Gastroesophageal sphincter (tissue), 4 donors: ENCODE results near the gene CCDC81. TPM values are rescaled to one million over a fixed set of nuclear protein-coding genes. Genes with fewer than 3 reads are reported as not detected.
A peak's percentile ranks its signal among the peaks of the same experiment; 100 is the strongest.

Experiments
- ATAC-seq: fragments of 150-250 bp; one replicate; pipeline ENCODE4 v1.9.1; 2016; ENCODE audit warnings: mild to moderate bottlenecking, moderate library complexity
- H3K27ac ChIP-seq, 4 donors: fragments of 200-600 bp; sonication (generic) in 3 of 4; 1 replicate in 3 of 4; 2 replicates in 1 of 4; pipeline ENCODE4 v1.5.1; 2016 to 2019
- H3K27me3 ChIP-seq: fragments of 200-600 bp; sonication (generic); one replicate; pipeline ENCODE4 v1.5.1; 2019
- H3K36me3 ChIP-seq, 2 donors: fragments of 200-600 bp; sonication (generic); one replicate each; pipeline ENCODE4 v1.5.1; 2019; ENCODE audit warnings: control low read depth in 1 of 2
- H3K4me1 ChIP-seq, 3 donors: fragments of 200-600 bp; sonication (generic); 1 replicate in 2 of 3; 2 replicates in 1 of 3; pipeline ENCODE4 v1.5.1; 2016 to 2019; ENCODE audit warnings: control low read depth in 2 of 3
- H3K4me3 ChIP-seq, 2 donors: fragments of 200-600 bp; sonication (generic); one replicate each; pipeline ENCODE4 v1.5.1; 2019; ENCODE audit warnings: mild to moderate bottlenecking in 1 of 2, moderate library complexity in 1 of 2
- H3K9me3 ChIP-seq, 3 donors: fragments of 200-600 bp; sonication (generic); one replicate each; pipeline ENCODE4 v1.5.1; 2017 to 2019; ENCODE audit warnings: control low read depth in 2 of 3
- EP300 ChIP-seq: sonication (generic); formaldehyde crosslinking; IDR thresholded peaks from one replicate; pipeline ENCODE4 v1.6.1; 2017; ENCODE audit warnings: antibody characterized with exemption, mild to moderate bottlenecking
- POLR2A ChIP-seq, 2 donors: fragments of 450-650 bp; IDR thresholded peaks; one replicate each; pipeline ENCODE4 v1.6.1; 2017; ENCODE audit warnings: antibody characterized with exemption in 2 of 2, mild to moderate bottlenecking in 2 of 2, moderate library complexity in 1 of 2
- POLR2AphosphoS5 ChIP-seq: sonication (generic); formaldehyde crosslinking; IDR thresholded peaks from one replicate; pipeline ENCODE4 v1.6.1; 2017; ENCODE audit warnings: antibody characterized with exemption
- WGBS, 2 donors: methylation state at CpG; one replicate each; pipeline ENCODE4 v1.1.5; 2018; ENCODE audit warnings: low coverage in 1 of 2; 5-methylcytosine and 5-hydroxymethylcytosine counted together
- total RNA-seq, 4 donors: library from RNA; depleted of rRNA; stranded (reverse); fragments of >200 nt; gene quantifications; one replicate each; pipeline ENCODE4 v1.1.0, GENCODE V29; 2016
- TF ChIP-seq, protein P1 (sequence below), 4 experiments: fragments of 200-600 bp in 2 of 4; fragments of 450-650 bp in 2 of 4; sonication (generic) in 1 of 4; IDR thresholded peaks; one replicate each; pipeline ENCODE4 v1.5.1; 2017 to 2019; ENCODE audit warnings: antibody characterized with exemption in 4 of 4, mild to moderate bottlenecking in 2 of 4, moderate library complexity in 2 of 4

CCDC81 gene
- total RNA-seq, 4 donors from 2014 or later: 0.23 to 3.7 (median 0.40) TPM; not detected in 1

DNA sequence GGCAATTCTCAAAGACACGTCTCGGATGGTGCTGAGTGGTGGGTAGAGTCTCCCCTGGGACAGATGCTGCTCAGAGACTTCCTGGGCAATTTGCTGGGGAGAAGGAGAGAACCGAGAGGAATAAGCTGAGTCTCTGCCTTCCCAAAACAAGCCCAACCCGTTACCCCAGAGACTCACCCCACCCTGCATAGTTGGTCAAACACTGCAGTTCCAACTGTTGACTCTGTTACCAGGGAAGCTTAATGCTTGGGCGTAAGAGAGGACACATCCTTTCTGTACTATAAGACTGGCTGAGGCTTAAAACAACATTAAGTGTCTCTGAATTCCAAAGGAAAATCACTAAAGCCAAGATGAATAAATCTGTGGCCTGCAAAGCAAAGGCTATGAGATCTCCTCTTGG lies 68.1 kb downstream of the CCDC81 start:
- no peaks in the 10 kb centered on the region for H3K9me3 ChIP-seq
- H3K27me3 ChIP-seq: no peaks in the 10 kb centered on the region
- TF ChIP-seq, protein P1, sequence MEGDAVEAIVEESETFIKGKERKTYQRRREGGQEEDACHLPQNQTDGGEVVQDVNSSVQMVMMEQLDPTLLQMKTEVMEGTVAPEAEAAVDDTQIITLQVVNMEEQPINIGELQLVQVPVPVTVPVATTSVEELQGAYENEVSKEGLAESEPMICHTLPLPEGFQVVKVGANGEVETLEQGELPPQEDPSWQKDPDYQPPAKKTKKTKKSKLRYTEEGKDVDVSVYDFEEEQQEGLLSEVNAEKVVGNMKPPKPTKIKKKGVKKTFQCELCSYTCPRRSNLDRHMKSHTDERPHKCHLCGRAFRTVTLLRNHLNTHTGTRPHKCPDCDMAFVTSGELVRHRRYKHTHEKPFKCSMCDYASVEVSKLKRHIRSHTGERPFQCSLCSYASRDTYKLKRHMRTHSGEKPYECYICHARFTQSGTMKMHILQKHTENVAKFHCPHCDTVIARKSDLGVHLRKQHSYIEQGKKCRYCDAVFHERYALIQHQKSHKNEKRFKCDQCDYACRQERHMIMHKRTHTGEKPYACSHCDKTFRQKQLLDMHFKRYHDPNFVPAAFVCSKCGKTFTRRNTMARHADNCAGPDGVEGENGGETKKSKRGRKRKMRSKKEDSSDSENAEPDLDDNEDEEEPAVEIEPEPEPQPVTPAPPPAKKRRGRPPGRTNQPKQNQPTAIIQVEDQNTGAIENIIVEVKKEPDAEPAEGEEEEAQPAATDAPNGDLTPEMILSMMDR (IDR thresholded peaks at IDR 0.05): no peak
- TF ChIP-seq POLR2A (IDR thresholded peaks at IDR 0.05) (no peak), POLR2AphosphoS5 (no peak)
- no peak overlapping the region for H3K4me3 ChIP-seq
- 50% methylated on average over 2 of the region's 5 CpGs; no CpG with 5 or more reads in 1 of the 2 donors for WGBS, 2 donors
- peak overlapping the region in 1 of 4 donors; percentile 8 for H3K27ac ChIP-seq
- peaks cover 0 to 80% of the 10 kb centered on the region in 2 donors for H3K36me3 ChIP-seq
- no peak for ATAC-seq
- H3K4me1 ChIP-seq: no peaks in the 10 kb centered on the region

- 0% methylated on average over 1 of the region's 1 CpG; no CpG with 5 or more reads in 1 of the 2 donors for WGBS, 2 donors
- Histone ChIP-seq H3K27me3 (no peaks in the 10 kb centered on the region), H3K36me3 (peaks cover 0 to 85% of the 10 kb centered on the region in 2 donors), H3K4me3 (no peak overlapping the region), H3K27ac (no peak overlapping the region), H3K9me3 (no peaks in the 10 kb centered on the region), H3K4me1 (no peaks in the 10 kb centered on the region)
- TF ChIP-seq POLR2AphosphoS5: no peak
- TF ChIP-seq, protein P1 (IDR thresholded peaks at IDR 0.05): no peak
- no peak for TF ChIP-seq EP300
- TF ChIP-seq POLR2A (IDR thresholded peaks at IDR 0.05): no peak
- ATAC-seq: no peak
Measured at GRCh38 chr11:86443415-86443814, 68.7 kb downstream of the CCDC81 start.

DNA sequence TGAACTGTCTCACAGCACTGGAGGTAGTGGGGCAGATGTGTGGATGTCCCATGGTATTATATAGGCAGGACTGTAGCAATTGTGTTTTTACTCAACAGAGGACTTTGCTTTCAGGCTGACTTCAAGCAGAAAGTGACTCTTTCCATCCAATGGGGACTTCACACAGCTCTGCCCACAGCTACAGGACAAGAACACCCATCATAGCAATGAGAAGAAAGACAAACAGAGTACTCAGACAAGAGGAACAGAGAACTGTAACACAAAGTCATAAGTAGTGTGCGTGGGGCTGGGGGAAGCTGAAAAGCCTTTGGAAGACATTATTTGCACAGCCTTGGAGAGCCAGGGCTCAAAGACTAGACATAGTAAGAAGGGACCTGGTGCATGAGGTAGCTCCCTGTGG lies 70.3 kb downstream of the CCDC81 start:
- TF ChIP-seq POLR2A (IDR thresholded peaks at IDR 0.05) (no peak), EP300 (no peak)
- ATAC-seq: no peak
- Histone ChIP-seq H3K36me3 (peaks cover 0 to 89% of the 10 kb centered on the region in 2 donors), H3K4me3 (no peak overlapping the region), H3K9me3 (no peaks in the 10 kb centered on the region), H3K27me3 (no peaks in the 10 kb centered on the region), H3K4me1 (no peaks in the 10 kb centered on the region), H3K27ac (no peak overlapping the region)
- 89 to 100% methylated on average over 1 of the region's 1 CpG for WGBS, 2 donors

DNA sequence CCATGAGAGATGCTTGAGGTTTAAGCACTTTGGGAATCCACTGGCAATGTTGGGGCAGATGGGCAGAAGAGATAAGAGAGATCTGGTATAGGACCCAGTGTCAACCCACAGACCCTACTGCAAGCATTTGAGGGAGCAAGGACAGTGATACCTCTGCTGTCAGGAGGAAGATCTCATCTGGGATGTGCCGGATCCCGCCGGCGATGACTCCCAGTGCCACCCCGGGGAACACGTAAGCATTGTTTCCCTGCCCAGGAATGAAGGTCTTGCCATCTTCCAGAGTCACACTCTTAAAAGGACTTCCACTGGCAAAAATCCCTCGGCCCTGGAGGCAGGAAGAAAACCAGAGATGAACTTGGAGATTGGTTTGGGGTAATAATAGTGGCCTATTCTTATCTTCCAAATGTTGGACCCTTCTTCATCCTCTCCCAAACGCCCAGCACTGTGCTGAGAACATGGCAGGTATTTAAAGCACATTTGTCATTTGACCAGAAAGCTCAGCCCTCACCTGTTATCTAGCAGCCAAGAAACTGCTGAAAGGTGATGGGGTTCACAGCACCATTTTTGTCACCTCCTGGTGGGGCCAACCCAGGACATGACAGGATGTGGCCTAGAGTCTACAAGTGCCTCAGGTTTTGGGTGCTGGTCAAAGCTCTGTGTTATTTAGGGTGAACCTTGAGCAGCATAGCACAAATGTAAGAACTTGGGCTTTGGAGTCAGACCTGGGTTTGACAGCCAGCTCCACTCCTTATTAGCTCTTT lies 71.7 kb downstream of the CCDC81 start:
- Histone ChIP-seq H3K27ac (no peak overlapping the region), H3K36me3 (peaks cover 0 to 75% of the 10 kb centered on the region in 2 donors), H3K9me3 (no peaks in the 10 kb centered on the region), H3K4me3 (no peak overlapping the region), H3K4me1 (no peaks in the 10 kb centered on the region), H3K27me3 (no peaks in the 10 kb centered on the region)
- WGBS, 2 donors: 90% methylated on average over 8 of the region's 8 CpGs; no CpG with 5 or more reads in 1 of the 2 donors
- TF ChIP-seq POLR2AphosphoS5 (no peak), POLR2A (IDR thresholded peaks at IDR 0.05) (no peak), EP300 (no peak)
- TF ChIP-seq, protein P1 (IDR thresholded peaks at IDR 0.05): no peak
- no peak for ATAC-seq

DNA sequence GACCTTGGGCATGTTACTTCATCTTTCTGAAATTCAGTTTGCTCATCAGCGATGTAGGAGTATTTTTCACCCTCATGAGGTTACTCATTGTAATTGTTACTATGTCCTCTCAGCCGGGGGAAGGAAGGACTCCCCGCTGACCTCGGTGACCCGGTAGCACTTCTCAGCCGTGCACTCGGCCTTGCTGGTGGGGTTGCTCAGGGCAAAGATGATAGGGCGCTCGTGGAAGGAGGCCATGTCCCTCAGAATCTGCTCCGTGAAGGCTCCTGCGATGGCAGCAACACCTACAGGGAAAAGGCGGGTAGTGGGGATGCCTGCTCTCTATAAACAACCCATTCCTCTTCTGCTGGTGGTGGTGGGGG lies 72.2 kb downstream of the CCDC81 start:
- Histone ChIP-seq H3K4me3 (no peak overlapping the region), H3K4me1 (no peaks in the 10 kb centered on the region), H3K27me3 (no peaks in the 10 kb centered on the region), H3K36me3 (peaks cover 0 to 70% of the 10 kb centered on the region in 2 donors), H3K27ac (no peak overlapping the region), H3K9me3 (no peaks in the 10 kb centered on the region)
- ATAC-seq: no peak
- TF ChIP-seq EP300 (no peak), POLR2A (IDR thresholded peaks at IDR 0.05) (no peak), POLR2AphosphoS5 (no peak)
- TF ChIP-seq, protein P1 (IDR thresholded peaks at IDR 0.05): no peak
- 100% methylated on average over 1 of the region's 12 CpGs; no CpG with 5 or more reads in 1 of the 2 donors for WGBS, 2 donors
